NCI-H460 (cell line): ENCODE measurements around the gene PDCD5. TPM values are rescaled to one million over a fixed set of nuclear protein-coding genes. Genes with fewer than 3 reads are reported as not detected.
A peak's percentile ranks its signal among the peaks of the same experiment; 100 is the strongest.
"Not testable (repeated sequence)": the region's sequence is repeated elsewhere in the genome, so short reads cannot be mapped to it uniquely, and the experiment has no call there.

ENCODE experiments used
- DNase-seq: peaks from one replicate; pipeline ENCODE4 v3.0.0-alpha.2; 2016; ENCODE audit warnings: low read depth; ENCODE audit errors: extremely low read depth
- polyA plus RNA-seq: library from polyadenylated mRNA; depleted of rRNA; stranded (reverse); fragments of >200 nt; gene quantifications from 2 replicates; pipeline ENCODE4 v1.2.3, GENCODE V29; 2014; cell fraction: nucleus; rRNA removed
- total RNA-seq: library from RNA; depleted of rRNA; stranded (reverse); fragments of >200 nt; shearing (Covaris generic); gene quantifications from 2 replicates; pipeline ENCODE4 v1.2.3, GENCODE V29; 2014; rRNA removed

PDCD5 gene
- 135 and 142 TPM in 2 replicates for total RNA-seq
- polyA plus RNA-seq, result 82.5 and 130 TPM in 2 replicates

- peak; percentile 88 for DNase-seq
Measured at GRCh38 chr19:32580901-32581704, at the start of gene PDCD5. Gene PDCD5 (plus strand): TSS chr19:32581190. CDS start chr19:32581262, 72 bp downstream.

GRCh38 chr19:32532233-32532632 is 48.8 kb upstream of the PDCD5 start:
- no peak for DNase-seq

GRCh38 chr19:32537580-32537979 is 43.4 kb upstream of the PDCD5 start:
- DNase-seq, result no peak

- no peak for DNase-seq
Measured at GRCh38 chr19:32539240-32539916, 41.6 kb upstream of the PDCD5 start.

- DNase-seq, result no peak
Measured at GRCh38 chr19:32540621-32541020, 40.4 kb upstream of the PDCD5 start.

- DNase-seq, result not testable (repeated sequence)
Measured at GRCh38 chr19:32541376-32541775, 39.6 kb upstream of the PDCD5 start.

- no peak for DNase-seq
Measured at GRCh38 chr19:32542477-32543108, 38.4 kb upstream of the PDCD5 start.

GRCh38 chr19:32543115-32543900 is 37.7 kb upstream of the PDCD5 start:
- no peak for DNase-seq

- no peak for DNase-seq
Measured at GRCh38 chr19:32544917-32545316, 36.1 kb upstream of the PDCD5 start.

- no peak for DNase-seq
Measured at GRCh38 chr19:32550666-32551065, 30.3 kb upstream of the PDCD5 start.

- no peak for DNase-seq
Measured at GRCh38 chr19:32555786-32556185, 25.2 kb upstream of the PDCD5 start.

GRCh38 chr19:32558607-32559228 is 22.3 kb upstream of the PDCD5 start:
- DNase-seq, result no peak

GRCh38 chr19:32563761-32564160 is 17.2 kb upstream of the PDCD5 start:
- DNase-seq, result no peak

- DNase-seq, result no peak
Measured at GRCh38 chr19:32566246-32566830, 14.7 kb upstream of the PDCD5 start.

GRCh38 chr19:32567486-32567885 is 13.5 kb upstream of the PDCD5 start:
- DNase-seq, result no peak

- peak; percentile 40 for DNase-seq
Measured at GRCh38 chr19:32570081-32570785, 10.8 kb upstream of the PDCD5 start.

GRCh38 chr19:32571471-32572075 is 9.4 kb upstream of the PDCD5 start:
- not testable (repeated sequence) for DNase-seq

- not testable (repeated sequence) for DNase-seq
Measured at GRCh38 chr19:32572700-32573491, 8.1 kb upstream of the PDCD5 start.
